ENCODE data around the gene MRPL40. TPM values are rescaled to one million over a fixed set of nuclear protein-coding genes. Genes with fewer than 3 reads are reported as not detected.

MRPL40 gene
- total and polyA plus RNA-seq, 4 donors = 17.0 to 61.4 (median 32.2) TPM

GRCh38 chr22:19449422-19449767 lies 17.1 kb downstream of the MRPL40 start:
- DNase-seq = no peak
- peaks cover 2 to 16% (median 10%) of the 10 kb centered on the region in 4 donors for H3K36me3 ChIP-seq (ENCODE audit: control insufficient read depth in 4 of 4, insufficient read depth in 4 of 4, low read length in 4 of 4)
- H3K4me3 ChIP-seq = no peak overlapping the region
- H3K27me3 ChIP-seq (ENCODE audit: control insufficient read depth in 3 of 3, insufficient read depth in 3 of 3, low read length in 2 of 3) = no peaks in the 10 kb centered on the region
- no peak for TF ChIP-seq CTCF (IDR thresholded peaks at IDR 0.05; ENCODE audit: control extremely low read depth, extremely low read depth)
- 83 to 98% methylated on average over 2 of the region's 2 CpGs for WGBS, 2 donors
- no peak for ATAC-seq (ENCODE audit: insufficient read depth, low FRiP score)
- peaks cover 3 to 19% (median 10%) of the 10 kb centered on the region in 5 donors for H3K4me1 ChIP-seq (ENCODE audit: control insufficient read depth in 5 of 5, insufficient read depth in 5 of 5, low read length in 5 of 5)
- H3K9ac ChIP-seq (ENCODE audit: insufficient read depth in 1 of 2, low read length in 2 of 2) = no peak overlapping the region
- H3K27ac ChIP-seq (ENCODE audit: low read depth in 1 of 2, low read length in 1 of 2) = no peak overlapping the region
- no peaks in the 10 kb centered on the region for H3K9me3 ChIP-seq (ENCODE audit: control insufficient read depth in 4 of 4, insufficient read depth in 3 of 4, low read length in 3 of 4)

- TF ChIP-seq CTCF (IDR thresholded peaks at IDR 0.05; ENCODE audit: control extremely low read depth, extremely low read depth) = no peak
- Histone ChIP-seq H3K27me3 (ENCODE audit: control insufficient read depth in 3 of 3, insufficient read depth in 3 of 3, low read length in 2 of 3) (no peaks in the 10 kb centered on the region), H3K9me3 (ENCODE audit: control insufficient read depth in 4 of 4, insufficient read depth in 3 of 4, low read length in 3 of 4) (no peaks in the 10 kb centered on the region), H3K9ac (ENCODE audit: insufficient read depth in 1 of 2, low read length in 2 of 2) (no peak overlapping the region), H3K4me3 (no peak overlapping the region), H3K27ac (ENCODE audit: low read depth in 1 of 2, low read length in 1 of 2) (no peak overlapping the region), H3K4me1 (ENCODE audit: control insufficient read depth in 5 of 5, insufficient read depth in 5 of 5, low read length in 5 of 5) (peaks cover 3 to 19% (median 10%) of the 10 kb centered on the region in 5 donors), H3K36me3 (ENCODE audit: control insufficient read depth in 4 of 4, insufficient read depth in 4 of 4, low read length in 4 of 4) (peaks cover 6 to 26% (median 17%) of the 10 kb centered on the region in 4 donors)
- ATAC-seq (ENCODE audit: insufficient read depth, low FRiP score) = no peak
- no peak for DNase-seq
- 86 to 91% methylated on average over 8 of the region's 8 CpGs for WGBS, 2 donors
Observed at GRCh38 chr22:19450363-19451175, 18.2 kb downstream of the MRPL40 start.

- Histone ChIP-seq H3K4me3 (no peak overlapping the region), H3K4me1 (ENCODE audit: control insufficient read depth in 5 of 5, insufficient read depth in 5 of 5, low read length in 5 of 5) (peaks cover 0 to 15% (median 2%) of the 10 kb centered on the region in 5 donors), H3K27me3 (ENCODE audit: control insufficient read depth in 3 of 3, insufficient read depth in 3 of 3, low read length in 2 of 3) (no peaks in the 10 kb centered on the region), H3K9me3 (ENCODE audit: control insufficient read depth in 4 of 4, insufficient read depth in 3 of 4, low read length in 3 of 4) (no peaks in the 10 kb centered on the region), H3K27ac (ENCODE audit: low read depth in 1 of 2, low read length in 1 of 2) (no peak overlapping the region), H3K36me3 (ENCODE audit: control insufficient read depth in 4 of 4, insufficient read depth in 4 of 4, low read length in 4 of 4) (peaks cover 14 to 35% (median 23%) of the 10 kb centered on the region in 4 donors), H3K9ac (ENCODE audit: insufficient read depth in 1 of 2, low read length in 2 of 2) (no peak overlapping the region)
- DNase-seq (no peak), ATAC-seq (ENCODE audit: insufficient read depth, low FRiP score) (no peak)
- TF ChIP-seq CTCF (IDR thresholded peaks at IDR 0.05; ENCODE audit: control extremely low read depth, extremely low read depth) = no peak
- 99 to 100% methylated on average over 4 of the region's 4 CpGs for WGBS, 2 donors
Observed at GRCh38 chr22:19451570-19451969, 19.2 kb downstream of the MRPL40 start.
